Urothelium cell line (cell line): ENCODE measurements around the gene EXOC6B.
A peak's percentile ranks its signal among the peaks of the same experiment; 100 is the strongest.
"Not testable (repeated sequence)": the region's sequence is repeated elsewhere in the genome, so short reads cannot be mapped to it uniquely, and the experiment has no call there.

Experiments
- DNase-seq: peaks from one replicate; pipeline ENCODE4 v3.0.0; 2011; ENCODE audit warnings: low spot score, mixed read lengths
- FAIRE-seq: peaks from 2 replicates; lab custom pipeline; 2011; peaks lifted over from hg19 to GRCh38; lab: Jason Lieb, UNC

EXOC6B gene

DNA sequence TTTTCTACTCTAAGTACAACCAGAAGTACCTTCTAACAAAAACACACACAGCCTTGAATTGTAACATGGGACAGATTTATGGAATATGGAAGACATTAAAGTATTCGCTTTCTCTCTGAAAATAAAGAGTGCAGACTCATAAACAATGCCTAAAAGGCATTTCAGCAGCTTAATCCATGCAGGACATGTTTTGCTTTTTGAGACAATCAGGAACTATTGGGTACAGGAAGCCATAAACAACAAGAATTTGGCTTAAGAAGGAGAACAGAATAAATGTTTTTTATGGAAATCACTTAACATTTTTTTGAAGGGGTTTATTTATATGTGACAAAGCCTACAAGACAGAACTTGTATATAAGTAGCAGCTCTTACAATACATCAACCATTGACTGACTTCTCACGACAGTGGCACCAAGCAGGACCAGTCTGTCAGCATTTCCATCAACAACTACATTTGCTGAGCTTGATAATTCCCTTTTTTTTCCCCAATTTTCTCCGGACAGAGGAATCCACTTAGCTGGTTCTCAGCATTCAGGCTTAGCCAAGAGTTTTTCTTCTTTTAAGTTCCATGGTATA lies 140.1 kb downstream of the EXOC6B start:
- no peak for DNase-seq
- FAIRE-seq = no peak

DNA sequence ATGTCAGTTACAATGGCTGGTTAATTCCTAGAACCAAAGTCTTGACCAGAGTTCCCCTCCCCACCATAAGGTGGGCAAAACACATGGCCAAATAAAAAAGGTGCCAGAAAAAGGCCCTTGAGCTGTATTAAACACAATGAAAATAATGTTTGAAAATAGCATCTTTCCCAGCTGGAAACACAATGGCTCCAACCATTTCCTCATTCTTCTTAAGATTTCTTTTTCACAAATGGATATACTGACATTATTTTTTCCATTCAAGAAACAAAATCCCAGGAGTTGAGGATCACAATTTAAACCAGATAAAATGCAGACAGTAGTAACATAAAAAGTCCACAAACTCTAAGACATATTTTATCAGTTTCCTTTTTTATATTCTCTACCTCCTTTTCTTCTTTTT lies 143.8 kb downstream of the EXOC6B start:
- FAIRE-seq = no peak
- no peak for DNase-seq

DNA sequence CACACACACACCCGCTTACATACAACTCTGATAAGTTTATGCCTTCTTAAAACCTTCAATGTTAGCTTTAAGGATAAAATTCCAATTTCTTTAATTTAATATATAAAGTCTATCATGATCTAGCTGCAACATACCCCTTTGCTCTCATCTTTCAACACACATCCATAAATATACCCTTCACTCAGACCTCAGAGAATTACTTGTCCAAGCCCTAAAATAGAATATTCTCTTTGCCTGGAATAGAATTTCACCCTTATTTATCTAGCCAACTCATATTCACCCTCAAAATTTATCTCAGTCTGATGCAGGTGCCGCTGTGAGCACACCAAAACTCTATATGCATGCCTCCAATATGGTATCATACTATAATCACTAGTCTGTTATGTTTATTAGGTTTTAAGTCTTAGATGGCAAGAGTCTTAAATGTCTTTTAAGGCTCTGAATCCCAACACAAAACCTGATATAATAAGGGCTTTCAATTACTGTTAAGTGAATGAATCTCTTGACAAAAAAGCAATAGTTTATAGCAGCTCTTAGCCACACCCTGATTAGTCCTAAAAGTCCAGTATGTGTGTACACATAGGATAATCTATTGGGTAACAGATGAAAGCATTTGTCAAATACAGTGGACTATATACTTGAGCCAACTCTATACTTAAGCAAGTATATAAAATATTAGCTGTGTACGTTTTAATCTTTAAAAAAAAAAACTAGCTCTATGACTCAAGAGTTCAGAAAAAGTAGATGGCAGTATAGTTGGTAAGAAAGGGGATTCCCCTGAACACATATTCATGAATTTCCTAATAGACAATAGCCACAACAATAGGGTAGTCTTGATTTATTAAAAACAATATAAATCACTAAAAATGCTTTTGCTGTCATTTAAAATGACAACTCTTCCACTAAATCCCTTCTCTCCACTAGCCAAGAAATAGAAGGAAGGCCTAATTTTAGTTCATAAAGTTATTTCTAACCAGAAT lies 144.5 kb downstream of the EXOC6B start:
- DNase-seq = no peak
- no peak for FAIRE-seq

DNA sequence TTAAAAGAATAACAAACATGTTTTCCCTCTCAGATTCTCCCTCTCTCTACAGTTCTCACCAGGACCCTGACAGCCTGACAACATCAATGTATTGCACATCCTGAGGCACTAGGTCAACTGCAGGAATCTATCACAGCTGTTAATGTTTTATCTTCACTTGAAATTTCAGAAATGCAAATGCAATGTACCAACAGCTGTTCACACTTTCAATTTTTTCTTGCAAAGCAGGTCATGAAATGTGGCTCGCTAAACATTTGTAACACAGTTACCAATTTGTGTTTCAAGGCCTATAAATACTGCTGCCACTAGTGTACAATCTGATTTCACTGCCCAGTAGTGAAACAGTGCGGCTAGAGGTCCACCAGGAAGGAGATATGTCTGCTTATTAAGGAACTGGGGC lies 147.8 kb downstream of the EXOC6B start:
- FAIRE-seq (no peak), DNase-seq (no peak)

DNA sequence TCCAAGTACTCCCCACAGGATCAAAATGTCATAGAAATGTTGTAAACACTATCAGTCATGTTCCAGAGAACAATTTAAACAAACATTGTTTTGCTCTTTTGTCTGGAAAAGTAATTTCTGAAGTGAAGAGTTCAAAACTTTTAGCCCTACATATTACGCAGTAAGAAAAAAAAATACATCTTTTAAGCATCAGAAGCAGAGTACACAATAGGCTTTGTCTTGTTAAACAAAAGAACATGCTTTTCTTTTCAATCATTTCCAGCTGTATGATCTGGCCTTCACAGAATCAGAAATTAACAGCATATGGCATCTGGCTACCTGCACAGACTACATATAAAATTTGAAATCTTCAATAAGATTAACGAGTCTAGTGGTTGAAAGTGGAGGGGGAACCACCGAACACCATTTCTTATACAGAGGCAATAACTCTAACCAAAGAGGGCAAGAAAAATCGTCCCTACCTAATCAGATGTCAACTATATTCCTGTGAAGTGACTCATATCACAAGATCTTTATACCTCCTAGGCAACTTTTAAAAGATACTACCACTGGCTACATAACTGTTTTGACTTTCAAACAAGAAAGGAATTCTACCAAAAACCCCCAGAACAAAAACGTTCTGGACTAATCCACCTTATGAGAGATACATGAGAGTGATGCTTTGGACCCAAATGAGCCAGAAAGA lies 149.3 kb downstream of the EXOC6B start:
- no peak for FAIRE-seq
- no peak for DNase-seq

DNA sequence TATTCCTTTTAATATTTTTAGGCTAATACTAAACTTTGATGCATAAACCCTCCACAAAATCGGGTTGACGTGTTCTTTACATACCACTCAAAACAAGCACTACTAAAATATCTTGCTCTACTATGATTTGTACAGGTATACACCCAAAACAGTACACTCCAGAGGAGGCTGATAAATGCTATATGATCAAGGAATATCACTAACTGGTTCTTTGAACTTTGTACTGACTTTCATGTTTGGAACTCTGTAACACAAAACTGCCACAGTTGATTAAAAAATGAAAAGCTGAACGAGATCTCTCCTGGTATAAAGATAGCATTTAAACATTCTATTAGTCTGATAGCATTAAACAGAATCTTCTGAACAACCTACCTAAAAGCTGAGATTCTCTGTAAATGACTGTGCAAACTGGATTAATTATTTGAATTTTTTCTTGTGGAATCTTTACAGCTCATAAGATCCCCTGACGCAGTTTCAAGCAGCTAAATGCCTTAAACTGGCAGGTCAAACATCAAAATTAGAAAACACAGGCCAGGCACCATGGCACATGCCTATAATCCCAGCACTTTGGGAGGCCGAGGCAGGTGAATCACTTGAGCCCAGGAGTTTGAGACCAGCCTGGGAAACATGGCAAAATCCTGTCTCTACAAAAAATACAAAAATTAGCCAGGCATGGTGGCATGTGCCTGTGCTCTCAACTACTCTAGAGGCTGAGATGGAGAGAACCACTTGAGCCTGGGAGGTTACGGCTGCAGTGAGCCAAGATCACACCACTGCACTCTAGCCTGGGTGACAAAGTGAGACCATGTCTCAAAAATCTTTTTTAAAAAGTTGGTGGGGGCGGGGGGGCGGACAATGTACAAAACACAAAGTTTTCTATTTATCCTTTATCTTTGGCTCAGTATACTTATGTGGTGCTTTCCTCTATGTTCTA lies 150.6 kb downstream of the EXOC6B start:
- FAIRE-seq (no peak), DNase-seq (no peak)

DNA sequence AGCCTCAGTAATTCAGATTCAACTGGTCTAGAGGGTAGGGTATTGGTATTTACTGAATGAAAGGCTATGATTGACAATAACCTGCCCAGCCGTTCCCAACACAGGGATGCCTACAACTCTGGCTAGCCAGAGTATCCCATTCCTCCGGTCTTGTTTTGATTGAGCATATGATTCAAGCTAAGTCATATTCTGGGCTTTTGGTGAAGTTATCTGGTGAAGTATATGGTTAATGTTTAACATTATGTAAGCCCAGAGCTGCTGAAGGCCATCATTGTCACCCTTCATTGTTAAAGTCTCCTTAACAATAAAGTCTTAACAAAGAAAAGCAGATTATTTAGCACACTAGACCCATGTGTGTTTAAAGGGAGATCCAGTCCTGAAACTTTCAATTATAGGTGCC lies 152.6 kb downstream of the EXOC6B start:
- FAIRE-seq = no peak
- DNase-seq = no peak

DNA sequence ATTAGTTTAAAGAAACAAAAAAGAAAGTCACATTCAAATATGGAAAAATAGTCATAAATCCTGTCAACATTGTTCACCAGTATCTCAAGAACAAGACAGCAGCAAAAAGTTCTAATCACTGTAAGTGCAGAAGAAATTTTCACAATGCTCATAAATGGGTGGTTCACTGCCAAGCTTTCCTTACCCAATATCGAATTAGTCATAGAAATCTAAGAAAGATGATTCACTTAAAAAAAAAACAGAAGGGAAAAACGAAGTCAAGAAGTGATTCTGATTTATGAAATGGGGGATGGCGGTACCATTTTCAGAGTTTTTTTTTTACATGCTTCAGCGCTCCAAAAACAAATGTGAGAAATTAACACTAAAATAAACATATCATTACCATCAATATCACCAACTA lies 156.7 kb downstream of the EXOC6B start:
- FAIRE-seq = no peak

DNA sequence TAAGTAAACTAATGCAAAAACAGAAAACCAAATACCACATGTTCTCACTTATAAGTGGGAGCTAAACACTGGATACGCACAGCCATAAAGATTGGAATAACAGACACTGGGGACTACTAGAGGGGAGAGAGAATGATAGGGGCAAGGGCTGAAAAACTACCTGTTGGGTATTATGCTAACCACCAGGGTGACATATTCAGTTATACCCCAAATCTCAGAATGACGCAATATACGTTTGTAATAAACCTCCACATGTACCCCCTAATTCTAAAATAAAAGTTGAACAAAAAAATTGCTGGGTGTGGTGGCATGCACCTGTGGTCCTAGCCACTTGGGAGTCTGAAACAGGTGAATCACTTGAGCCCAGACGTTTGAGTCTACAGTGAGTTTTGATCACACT lies 157.2 kb downstream of the EXOC6B start:
- no peak for FAIRE-seq

More for the DNA sequence above, 156.7 kb downstream of the EXOC6B start:
- peak; percentile 16 for DNase-seq

DNA sequence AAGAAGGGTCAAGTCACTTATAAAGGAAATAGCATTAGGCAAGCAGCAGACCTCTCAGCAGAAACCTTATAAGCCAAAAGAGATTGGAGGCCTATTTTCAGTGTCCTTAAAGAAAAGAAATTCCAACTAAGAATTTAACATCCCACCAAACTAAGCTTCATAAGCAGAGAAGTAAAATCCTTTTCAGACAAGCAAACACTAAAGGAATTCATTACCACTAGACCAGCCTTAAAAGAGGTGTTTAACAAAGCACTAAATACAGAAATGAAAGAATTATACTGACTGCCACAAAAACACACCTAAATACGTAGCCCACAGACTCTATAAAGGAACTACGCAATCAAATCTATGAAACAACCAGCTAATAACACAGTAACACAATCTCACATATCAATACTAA lies 160.4 kb downstream of the EXOC6B start:
- DNase-seq (no peak), FAIRE-seq (no peak)

More for the DNA sequence above, 157.2 kb downstream of the EXOC6B start:
- no peak for DNase-seq

DNA sequence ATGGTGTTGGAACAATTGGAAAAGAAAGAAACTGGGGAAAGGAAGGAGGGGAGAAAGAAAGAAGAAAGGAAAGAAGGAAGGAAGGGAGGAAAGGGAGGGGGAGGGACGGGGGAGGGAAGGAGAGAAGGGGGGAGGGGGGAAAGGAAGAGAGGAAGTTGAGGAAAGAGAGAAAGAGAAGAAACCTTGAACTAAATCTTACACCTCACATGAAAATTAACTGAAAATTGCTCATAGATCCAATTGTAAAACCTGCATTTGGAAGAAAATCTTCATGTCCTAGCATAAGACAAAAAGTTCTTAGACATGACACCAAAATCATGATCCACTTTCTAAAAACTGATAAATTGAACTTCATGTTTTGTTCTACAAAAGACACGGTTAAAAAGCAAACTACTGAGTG lies 163.8 kb downstream of the EXOC6B start:
- FAIRE-seq (no peak), DNase-seq (no peak)

DNA sequence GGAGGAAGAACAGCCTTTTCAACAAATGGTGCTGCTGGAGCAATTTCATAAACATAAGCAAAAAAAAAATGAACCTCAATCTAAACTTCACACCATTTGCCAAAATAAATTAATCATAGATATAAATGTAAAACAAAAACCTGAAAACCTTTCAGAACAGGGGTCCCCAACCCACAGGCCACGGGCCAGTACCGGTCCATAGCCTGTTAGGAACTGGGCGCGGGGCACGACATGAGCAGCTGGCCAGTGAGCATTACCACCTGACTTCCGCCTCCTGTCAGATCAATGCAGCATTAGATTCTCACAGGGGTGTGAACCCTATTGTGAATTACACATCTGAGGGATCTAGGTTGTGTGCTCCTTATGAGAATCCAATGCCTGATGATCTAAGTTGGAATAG lies 176.0 kb downstream of the EXOC6B start:
- FAIRE-seq = peak; percentile 5

DNA sequence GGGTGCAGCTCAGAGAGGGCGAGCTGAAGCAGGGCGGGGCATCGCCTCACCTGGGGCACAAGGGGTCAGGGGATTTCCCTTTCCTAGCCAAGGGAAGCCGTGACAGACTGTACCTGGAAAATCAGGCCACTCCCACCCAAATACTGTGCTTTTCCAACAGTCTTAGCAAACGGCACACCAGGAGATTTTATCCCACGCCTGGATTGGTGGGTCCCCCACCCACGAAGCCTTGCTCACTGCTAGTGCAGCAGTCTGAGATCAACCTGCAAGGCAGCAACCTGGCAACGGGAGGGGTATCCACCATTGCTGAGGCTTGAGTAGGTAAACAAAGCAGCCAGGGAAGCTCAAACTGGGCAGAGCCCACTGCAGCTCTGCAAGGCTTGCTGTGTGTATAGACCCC lies 184.6 kb downstream of the EXOC6B start:
- DNase-seq, FAIRE-seq: not testable (repeated sequence)

More for the DNA sequence above, 176.0 kb downstream of the EXOC6B start:
- no peak for DNase-seq

DNA sequence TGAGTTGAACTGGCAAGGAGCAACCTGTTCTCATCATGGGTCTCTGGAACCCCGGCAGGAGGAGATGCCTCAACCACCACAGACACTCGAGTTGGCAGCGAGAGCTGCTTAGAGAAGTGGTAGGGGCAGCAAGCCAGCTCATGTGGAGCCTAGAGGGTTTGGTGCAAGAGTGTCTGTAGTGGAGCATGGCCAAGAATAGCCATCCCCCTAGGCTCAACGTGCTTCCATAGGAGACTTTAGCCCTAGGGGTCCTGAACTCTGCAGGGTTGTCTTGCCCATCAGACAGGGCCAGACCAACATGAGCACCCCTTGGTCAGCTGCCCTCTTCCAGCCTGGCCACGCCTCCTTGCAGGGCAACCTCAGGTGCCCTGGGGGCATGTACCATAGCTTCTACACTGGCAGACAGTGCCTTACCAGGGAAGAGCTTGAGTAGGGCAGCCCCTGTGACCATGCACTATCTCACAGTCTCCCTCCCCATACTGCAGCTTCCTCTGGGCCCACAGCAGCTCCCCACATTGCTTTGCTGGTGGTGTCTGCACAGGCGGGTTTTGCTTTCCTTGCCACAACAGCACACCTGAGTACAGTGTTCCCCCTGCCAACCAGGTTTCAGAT lies 187.1 kb downstream of the EXOC6B start:
- DNase-seq = no peak
- FAIRE-seq = no peak

DNA sequence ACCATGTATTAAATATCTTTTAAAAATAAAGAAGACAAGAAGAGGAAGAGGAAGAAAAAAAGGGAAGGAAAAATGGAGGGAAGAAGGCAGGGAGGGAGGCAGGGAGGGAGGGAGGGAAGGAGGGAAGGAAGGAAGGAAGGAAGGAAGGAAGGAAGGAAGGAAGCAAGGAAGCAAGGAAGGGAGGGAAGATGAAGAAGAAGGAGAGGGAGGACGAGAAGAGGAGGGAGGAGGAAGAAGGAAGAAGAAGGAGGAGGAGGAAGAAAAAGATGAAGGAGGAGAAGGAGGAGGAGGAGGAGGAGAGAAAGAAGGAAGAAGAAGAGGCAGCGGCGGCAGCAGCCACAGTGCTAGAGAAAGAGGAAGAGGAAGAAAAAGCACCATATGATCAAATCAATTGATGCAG lies 189.6 kb downstream of the EXOC6B start:
- FAIRE-seq (no peak), DNase-seq (no peak)

DNA sequence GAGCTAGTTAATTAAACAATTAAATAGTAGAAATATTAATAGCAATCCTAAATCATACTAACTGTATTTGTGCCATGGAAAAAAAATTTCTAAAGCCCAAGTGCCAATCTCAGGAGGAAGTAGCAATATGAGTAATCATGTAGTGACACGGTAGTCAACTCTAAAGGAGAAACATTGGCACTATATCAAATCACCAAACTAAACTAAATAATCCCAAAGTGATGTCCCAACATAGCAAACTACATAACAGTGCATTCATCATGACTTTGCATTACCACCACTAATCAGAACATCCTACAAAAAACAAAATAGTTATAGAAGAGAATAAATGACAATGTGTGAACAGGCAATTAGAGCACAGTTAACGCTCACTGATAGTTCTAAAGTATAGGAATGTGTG lies 195.1 kb downstream of the EXOC6B start:
- DNase-seq = no peak
- FAIRE-seq = no peak

DNA sequence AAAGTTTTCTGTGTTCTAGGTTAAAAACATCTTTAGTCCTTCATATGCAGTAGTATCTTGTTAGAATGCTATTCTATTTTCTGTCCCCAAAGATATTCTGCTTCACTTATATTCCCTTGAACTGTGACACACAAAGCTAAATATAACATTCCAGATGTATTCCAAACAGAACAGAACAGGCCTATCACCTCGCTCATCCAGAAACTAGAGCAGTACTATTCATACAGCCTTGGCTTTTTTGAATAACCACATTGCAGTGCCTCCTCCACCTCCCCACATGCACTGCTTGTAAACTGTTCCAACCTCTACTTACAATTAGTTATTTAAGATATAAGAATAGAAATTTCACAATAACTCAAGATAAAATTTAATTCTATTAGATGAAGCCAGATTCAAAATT lies 196.8 kb downstream of the EXOC6B start:
- DNase-seq (no peak), FAIRE-seq (no peak)

DNA sequence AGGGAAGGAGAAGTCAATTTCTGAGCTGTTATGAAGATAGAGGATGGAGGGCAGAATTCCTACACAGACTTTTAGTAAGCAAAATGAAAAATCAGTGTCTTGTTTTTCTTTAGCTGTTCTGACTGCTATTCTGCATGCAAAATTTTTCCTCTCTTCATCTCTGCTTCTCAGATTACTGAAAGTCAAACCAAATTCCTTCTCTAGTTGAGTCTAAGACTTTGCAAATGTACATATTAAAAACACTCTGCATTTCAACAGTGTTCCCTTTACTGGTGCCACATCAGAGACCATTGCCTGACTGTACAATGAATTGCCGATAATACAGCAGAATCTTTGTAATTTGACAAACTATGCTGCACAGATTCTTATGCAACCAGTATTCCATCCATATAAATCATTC lies 198.8 kb downstream of the EXOC6B start:
- DNase-seq (no peak), FAIRE-seq (no peak)

DNA sequence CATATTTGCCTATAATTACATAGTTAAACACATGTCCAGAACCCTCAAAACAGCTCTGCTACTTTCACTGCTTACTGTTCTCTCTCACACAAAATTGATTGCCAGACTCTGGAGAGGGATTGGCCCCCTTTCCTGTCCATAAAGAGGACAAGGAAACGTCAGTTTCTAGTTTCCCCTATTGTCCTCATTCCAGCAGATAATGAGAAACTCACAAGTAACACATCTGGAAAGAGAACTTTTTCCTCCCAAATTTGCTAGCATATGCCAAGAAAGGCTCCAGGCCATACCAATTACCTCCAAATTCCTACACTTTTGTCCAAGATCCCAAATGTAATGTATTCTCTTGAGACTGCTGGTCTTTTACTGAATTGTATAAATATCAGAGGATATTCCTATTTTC lies 200.5 kb downstream of the EXOC6B start:
- no peak for FAIRE-seq

DNA sequence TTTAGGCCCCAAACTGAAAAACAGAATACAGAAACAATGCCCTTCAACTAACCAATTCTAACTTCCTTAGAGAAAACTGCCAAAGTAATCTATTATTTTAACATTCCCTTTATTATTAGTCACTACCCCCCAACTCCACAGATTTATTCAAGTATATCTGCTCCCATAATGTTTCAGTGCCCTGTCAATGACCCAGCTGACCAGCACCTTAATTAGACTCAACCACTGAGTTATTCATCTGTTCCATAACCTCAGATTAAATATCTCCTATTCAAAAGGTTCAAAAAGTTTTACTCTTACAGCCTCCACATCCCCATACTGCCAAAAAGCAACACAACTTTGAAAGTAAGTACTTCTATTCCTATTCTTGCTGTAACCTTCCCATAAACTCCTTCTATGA lies 202.4 kb downstream of the EXOC6B start:
- no peak for FAIRE-seq

More for the DNA sequence above, 200.5 kb downstream of the EXOC6B start:
- DNase-seq = no peak

More for the DNA sequence above, 202.4 kb downstream of the EXOC6B start:
- DNase-seq = no peak
